H4 (cell line): ENCODE data around the gene CEP295NL. TPM values are rescaled to one million over a fixed set of nuclear protein-coding genes. Genes with fewer than 3 reads are reported as not detected.
A peak's percentile ranks its signal among the peaks of the same experiment; 100 is the strongest.
"Not testable (repeated sequence)": the region's sequence is repeated elsewhere in the genome, so short reads cannot be mapped to it uniquely, and the experiment has no call there.

Source experiments
- DNase-seq: peaks from one replicate; pipeline ENCODE4 v3.0.0-alpha.2; 2015; ENCODE audit warnings: low spot score
- total RNA-seq: library from RNA; depleted of rRNA; stranded (reverse); fragments of >200 nt; shearing (Covaris generic); gene quantifications from 2 replicates; pipeline ENCODE4 v1.2.3, GENCODE V29; 2014

Gene CEP295NL
- total RNA-seq, 1 experiment from 2014 or later: not detected

GRCh38 chr17:78888941-78889518 lies 14.0 kb downstream of the CEP295NL start:
- no peak for DNase-seq

GRCh38 chr17:78886954-78887353 lies 16.0 kb downstream of the CEP295NL start:
- no peak for DNase-seq

GRCh38 chr17:78885956-78886355 lies 17.0 kb downstream of the CEP295NL start:
- DNase-seq: no peak

GRCh38 chr17:78884876-78885667 lies 17.9 kb downstream of the CEP295NL start:
- no peak for DNase-seq

- DNase-seq: no peak
These were observed 18.7 kb downstream of the CEP295NL start for GRCh38 chr17:78884148-78884825.

GRCh38 chr17:78883533-78884131 lies 19.4 kb downstream of the CEP295NL start:
- DNase-seq: peak; percentile 96

GRCh38 chr17:78883089-78883532 lies 19.9 kb downstream of the CEP295NL start:
- peak; percentile 83 for DNase-seq

- no peak for DNase-seq
These were observed 20.4 kb downstream of the CEP295NL start for GRCh38 chr17:78882540-78883088.

- DNase-seq: peak; percentile 89
These were observed 23.3 kb downstream of the CEP295NL start for GRCh38 chr17:78879635-78880186.

- no peak for DNase-seq
These were observed 24.0 kb downstream of the CEP295NL start for GRCh38 chr17:78878871-78879527.

GRCh38 chr17:78878261-78878660 lies 24.7 kb downstream of the CEP295NL start:
- DNase-seq: no peak

GRCh38 chr17:78876954-78877517 lies 26.0 kb downstream of the CEP295NL start:
- DNase-seq: not testable (repeated sequence)

- DNase-seq: no peak
These were observed 26.9 kb downstream of the CEP295NL start for GRCh38 chr17:78876094-78876597.

- peak; percentile 70 for DNase-seq
These were observed 27.5 kb downstream of the CEP295NL start for GRCh38 chr17:78875363-78876093.

- peak; percentile 82 for DNase-seq
These were observed 29.3 kb downstream of the CEP295NL start for GRCh38 chr17:78873519-78874340.

- no peak for DNase-seq
These were observed 30.5 kb downstream of the CEP295NL start for GRCh38 chr17:78872486-78872885.

GRCh38 chr17:78870621-78871020 lies 32.4 kb downstream of the CEP295NL start:
- no peak for DNase-seq

GRCh38 chr17:78868391-78868790 lies 34.6 kb downstream of the CEP295NL start:
- peak; percentile 79 for DNase-seq

GRCh38 chr17:78867046-78867445 lies 36.0 kb downstream of the CEP295NL start:
- not testable (repeated sequence) for DNase-seq
